Mucosa of stomach (tissue), 1 donor: Measurements from ENCODE around the gene MYO7A.

Source experiments
- H3K27me3 ChIP-seq: one replicate; pipeline ENCODE4 v1.7.0; 2013; ENCODE audit warnings: mild to moderate bottlenecking, low read length; ENCODE audit not compliant: control insufficient read depth, insufficient read depth
- H3K36me3 ChIP-seq: one replicate; pipeline ENCODE4 v1.7.0; 2013; ENCODE audit warnings: low read length; ENCODE audit not compliant: control insufficient read depth, insufficient read depth
- H3K4me1 ChIP-seq: one replicate; pipeline ENCODE4 v1.7.0; 2013; ENCODE audit warnings: mild to moderate bottlenecking, low read length; ENCODE audit not compliant: control insufficient read depth, insufficient read depth
- H3K4me3 ChIP-seq: one replicate; pipeline ENCODE4 v1.7.0; 2013; ENCODE audit warnings: low read length
- H3K9ac ChIP-seq: one replicate; pipeline ENCODE4 v1.7.0; 2013; ENCODE audit warnings: mild to moderate bottlenecking, low read length, moderate library complexity
- H3K9me3 ChIP-seq: one replicate; pipeline ENCODE4 v1.7.0; 2013; ENCODE audit warnings: mild to moderate bottlenecking, low read length, moderate library complexity; ENCODE audit not compliant: control insufficient read depth
- donor health status: Pancreatic carcinoma.

The MYO7A gene

GRCh38 chr11:77087723-77088225, 40.3 kb upstream of the MYO7A start:
- Histone ChIP-seq H3K4me1 (peaks cover 85% of the 10 kb centered on the region), H3K36me3 (peaks cover 8% of the 10 kb centered on the region), H3K9me3 (no peaks in the 10 kb centered on the region), H3K9ac (peak overlapping the region; percentile 16), H3K27me3 (no peaks in the 10 kb centered on the region), H3K4me3 (no peak overlapping the region)

GRCh38 chr11:77088236-77089003, 39.6 kb upstream of the MYO7A start:
- Histone ChIP-seq H3K4me1 (peaks cover 79% of the 10 kb centered on the region), H3K9ac (peak overlapping the region; percentile 16), H3K36me3 (peaks cover 8% of the 10 kb centered on the region), H3K4me3 (no peak overlapping the region), H3K9me3 (no peaks in the 10 kb centered on the region), H3K27me3 (no peaks in the 10 kb centered on the region)

GRCh38 chr11:77089004-77089545, 39.0 kb upstream of the MYO7A start:
- H3K4me3 ChIP-seq: no peak overlapping the region
- H3K9me3 ChIP-seq: no peaks in the 10 kb centered on the region
- peak overlapping the region; percentile 45 for H3K9ac ChIP-seq
- H3K36me3 ChIP-seq: peaks cover 9% of the 10 kb centered on the region
- H3K27me3 ChIP-seq: no peaks in the 10 kb centered on the region
- peaks cover 74% of the 10 kb centered on the region for H3K4me1 ChIP-seq

GRCh38 chr11:77090046-77090372, 38.0 kb upstream of the MYO7A start:
- Histone ChIP-seq H3K36me3 (peaks cover 18% of the 10 kb centered on the region), H3K9ac (no peak overlapping the region), H3K9me3 (no peaks in the 10 kb centered on the region), H3K27me3 (no peaks in the 10 kb centered on the region), H3K4me1 (peaks cover 74% of the 10 kb centered on the region), H3K4me3 (no peak overlapping the region)

GRCh38 chr11:77090373-77091111, 37.5 kb upstream of the MYO7A start:
- H3K9me3 ChIP-seq: no peaks in the 10 kb centered on the region
- no peak overlapping the region for H3K9ac ChIP-seq
- peaks cover 76% of the 10 kb centered on the region for H3K4me1 ChIP-seq
- no peaks in the 10 kb centered on the region for H3K27me3 ChIP-seq
- H3K36me3 ChIP-seq: peaks cover 20% of the 10 kb centered on the region
- no peak overlapping the region for H3K4me3 ChIP-seq

GRCh38 chr11:77091146-77091940, 36.7 kb upstream of the MYO7A start:
- Histone ChIP-seq H3K27me3 (no peaks in the 10 kb centered on the region), H3K4me1 (peaks cover 76% of the 10 kb centered on the region), H3K4me3 (no peak overlapping the region), H3K9me3 (no peaks in the 10 kb centered on the region), H3K36me3 (peaks cover 14% of the 10 kb centered on the region), H3K9ac (no peak overlapping the region)

GRCh38 chr11:77092382-77092781, 35.7 kb upstream of the MYO7A start:
- Histone ChIP-seq H3K9ac (no peak overlapping the region), H3K9me3 (no peaks in the 10 kb centered on the region), H3K4me3 (no peak overlapping the region), H3K36me3 (peaks cover 11% of the 10 kb centered on the region), H3K4me1 (peaks cover 75% of the 10 kb centered on the region), H3K27me3 (no peaks in the 10 kb centered on the region)

GRCh38 chr11:77093056-77093891, 34.8 kb upstream of the MYO7A start:
- no peak overlapping the region for H3K4me3 ChIP-seq
- H3K36me3 ChIP-seq: peaks cover 11% of the 10 kb centered on the region
- no peaks in the 10 kb centered on the region for H3K27me3 ChIP-seq
- peaks cover 66% of the 10 kb centered on the region for H3K4me1 ChIP-seq
- H3K9me3 ChIP-seq: no peaks in the 10 kb centered on the region
- H3K9ac ChIP-seq: no peak overlapping the region

- H3K27me3 ChIP-seq: no peaks in the 10 kb centered on the region
- H3K9ac ChIP-seq: peak overlapping the region; percentile 27
- no peaks in the 10 kb centered on the region for H3K9me3 ChIP-seq
- H3K36me3 ChIP-seq: peaks cover 11% of the 10 kb centered on the region
- no peak overlapping the region for H3K4me3 ChIP-seq
- H3K4me1 ChIP-seq: peaks cover 57% of the 10 kb centered on the region
These were observed 33.8 kb upstream of the MYO7A start for GRCh38 chr11:77093987-77094840.

GRCh38 chr11:77094841-77095365, 33.1 kb upstream of the MYO7A start:
- peak overlapping the region; percentile 27 for H3K9ac ChIP-seq
- H3K4me3 ChIP-seq: no peak overlapping the region
- H3K36me3 ChIP-seq: peaks cover 11% of the 10 kb centered on the region
- peaks cover 50% of the 10 kb centered on the region for H3K4me1 ChIP-seq
- no peaks in the 10 kb centered on the region for H3K27me3 ChIP-seq
- H3K9me3 ChIP-seq: no peaks in the 10 kb centered on the region
